GM12801 (cell line): ENCODE data around the gene TWIST2.

Source experiments
- TF ChIP-seq, protein P1 (sequence below): IDR thresholded peaks from one replicate; pipeline ENCODE4 v1.5.1; 2011; ENCODE audit warnings: control low read depth; ENCODE audit not compliant: insufficient read length; ENCODE audit errors: extremely low read depth

The TWIST2 gene

DNA sequence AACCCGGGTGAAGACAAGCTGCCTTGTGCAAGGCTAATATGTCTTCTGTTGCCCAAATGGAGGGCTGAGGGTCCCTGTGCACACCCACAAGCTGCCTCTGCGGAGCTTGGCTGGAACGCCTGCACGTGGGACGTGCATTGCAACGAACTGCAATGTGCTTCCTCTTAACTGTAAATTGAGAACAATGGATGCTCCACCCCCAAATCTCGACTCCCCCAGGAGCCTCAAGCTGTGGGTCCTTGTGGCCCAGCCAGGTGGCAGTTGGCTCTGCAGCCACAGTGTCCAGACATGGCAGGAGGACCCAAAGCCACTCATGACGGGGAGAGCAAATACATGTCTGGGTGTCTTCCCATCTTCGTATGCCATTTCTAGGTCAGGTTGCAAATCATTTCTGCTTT lies 90.1 kb downstream of the TWIST2 start:
- TF ChIP-seq, protein P1, sequence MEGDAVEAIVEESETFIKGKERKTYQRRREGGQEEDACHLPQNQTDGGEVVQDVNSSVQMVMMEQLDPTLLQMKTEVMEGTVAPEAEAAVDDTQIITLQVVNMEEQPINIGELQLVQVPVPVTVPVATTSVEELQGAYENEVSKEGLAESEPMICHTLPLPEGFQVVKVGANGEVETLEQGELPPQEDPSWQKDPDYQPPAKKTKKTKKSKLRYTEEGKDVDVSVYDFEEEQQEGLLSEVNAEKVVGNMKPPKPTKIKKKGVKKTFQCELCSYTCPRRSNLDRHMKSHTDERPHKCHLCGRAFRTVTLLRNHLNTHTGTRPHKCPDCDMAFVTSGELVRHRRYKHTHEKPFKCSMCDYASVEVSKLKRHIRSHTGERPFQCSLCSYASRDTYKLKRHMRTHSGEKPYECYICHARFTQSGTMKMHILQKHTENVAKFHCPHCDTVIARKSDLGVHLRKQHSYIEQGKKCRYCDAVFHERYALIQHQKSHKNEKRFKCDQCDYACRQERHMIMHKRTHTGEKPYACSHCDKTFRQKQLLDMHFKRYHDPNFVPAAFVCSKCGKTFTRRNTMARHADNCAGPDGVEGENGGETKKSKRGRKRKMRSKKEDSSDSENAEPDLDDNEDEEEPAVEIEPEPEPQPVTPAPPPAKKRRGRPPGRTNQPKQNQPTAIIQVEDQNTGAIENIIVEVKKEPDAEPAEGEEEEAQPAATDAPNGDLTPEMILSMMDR: no peak

DNA sequence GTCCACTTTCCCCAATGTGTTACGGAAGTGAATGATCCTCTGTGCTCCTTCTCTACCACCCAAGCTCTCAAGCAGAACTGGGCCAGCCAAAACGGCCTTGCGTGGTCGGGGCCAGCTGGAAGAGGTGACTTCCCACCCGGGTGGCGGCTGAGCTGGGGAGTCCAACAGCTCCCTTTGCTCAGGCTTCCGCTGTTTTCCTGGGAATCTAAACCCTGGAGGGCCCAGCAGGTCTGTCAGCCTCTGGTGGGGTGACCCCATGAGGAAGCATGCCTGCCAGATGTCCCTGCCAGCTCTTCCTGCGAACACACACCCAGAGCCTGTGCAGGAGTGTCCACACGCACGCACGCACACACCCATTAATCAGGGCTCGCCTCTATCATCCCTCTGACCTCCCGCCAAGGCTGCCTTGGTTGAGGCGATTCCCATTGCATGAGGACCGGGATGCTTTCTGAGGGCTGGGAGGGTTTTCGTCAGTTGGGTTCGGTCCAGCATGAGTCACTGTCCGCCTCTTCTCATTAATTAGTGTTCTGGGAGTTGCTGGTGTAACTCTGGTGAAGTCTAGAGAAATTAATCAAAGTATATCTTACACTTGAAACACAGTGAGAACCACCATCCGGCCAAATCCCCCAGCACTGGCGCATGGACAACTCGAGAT lies 90.6 kb downstream of the TWIST2 start:
- TF ChIP-seq, protein P1: no peak

DNA sequence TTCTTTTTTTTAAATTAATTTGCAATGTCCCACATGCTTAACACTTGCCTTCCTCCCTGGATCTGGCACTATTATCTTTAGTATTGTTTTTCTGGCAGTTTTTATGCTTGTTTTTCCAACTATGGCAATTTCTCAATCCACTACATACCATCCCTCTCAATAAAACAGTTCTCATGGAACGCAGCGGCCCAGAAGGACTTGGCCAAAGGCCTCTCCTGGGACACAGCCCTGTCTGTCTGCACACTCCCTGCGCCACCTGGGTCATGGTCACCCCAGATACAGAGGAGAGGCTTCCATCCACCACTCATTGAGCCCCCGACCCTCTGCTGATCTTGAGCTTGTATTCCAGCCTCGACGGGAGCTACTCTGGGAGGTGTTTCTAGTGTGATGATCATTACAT lies 91.2 kb downstream of the TWIST2 start:
- TF ChIP-seq, protein P1: no peak

DNA sequence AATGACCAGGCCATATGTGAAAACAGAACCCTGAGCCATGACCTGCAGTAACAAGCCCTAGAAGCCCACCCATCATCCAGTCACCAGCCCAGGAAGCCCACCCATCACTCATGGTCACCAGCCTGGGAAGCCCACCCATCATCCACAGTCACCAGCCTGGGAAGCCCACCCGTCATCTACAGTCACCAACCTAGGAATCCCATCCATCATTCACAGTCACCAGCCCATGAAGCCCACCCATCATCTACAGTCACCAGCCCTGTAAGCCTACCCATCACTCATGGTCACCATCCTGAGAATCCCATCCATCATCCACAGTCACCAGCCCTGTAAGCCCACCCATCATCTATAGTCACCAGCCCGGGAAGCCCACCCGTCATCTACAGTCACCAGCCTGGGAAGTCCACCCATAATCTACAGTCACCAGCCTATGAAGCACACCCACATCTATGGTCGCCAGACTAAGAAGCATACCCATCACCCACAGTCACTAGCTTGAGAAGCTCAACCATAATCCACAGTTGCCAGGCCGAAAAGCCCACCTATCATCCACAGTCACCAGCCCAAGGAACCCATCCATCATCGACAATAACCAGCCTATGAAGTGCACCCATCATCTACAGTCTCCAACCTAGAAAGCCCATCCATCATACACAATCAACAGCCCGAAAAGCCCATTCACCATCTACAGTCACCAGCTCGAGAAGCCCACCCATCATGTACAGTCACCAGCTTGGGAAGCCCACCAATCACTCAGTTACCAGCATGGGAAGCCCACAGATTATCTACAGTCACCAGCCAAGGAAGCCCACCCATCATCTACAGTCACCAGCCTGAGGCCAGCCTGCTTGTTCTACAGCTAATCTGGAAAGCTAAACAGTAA lies 91.9 kb downstream of the TWIST2 start:
- TF ChIP-seq, protein P1: no peak

DNA sequence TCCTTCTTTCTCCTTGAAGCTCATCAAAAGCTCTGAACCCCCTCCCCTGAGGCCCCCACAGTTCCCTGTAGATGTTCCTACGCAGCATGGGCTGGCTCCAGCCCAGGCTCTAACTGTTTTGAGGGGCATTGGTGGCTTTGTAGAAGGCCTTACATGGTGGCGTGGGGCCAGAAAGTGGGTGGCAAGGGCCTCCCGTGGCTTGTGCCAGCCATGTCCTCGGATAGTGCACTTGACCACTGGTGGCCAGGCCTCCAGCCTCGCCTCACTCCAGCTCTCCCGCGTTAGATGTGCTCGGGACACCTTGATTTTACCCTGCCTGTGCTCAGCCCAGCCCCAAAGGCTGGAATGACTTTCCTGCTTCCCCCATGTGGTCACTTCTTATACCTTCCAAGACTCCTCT lies 92.9 kb downstream of the TWIST2 start:
- TF ChIP-seq, protein P1: no peak

DNA sequence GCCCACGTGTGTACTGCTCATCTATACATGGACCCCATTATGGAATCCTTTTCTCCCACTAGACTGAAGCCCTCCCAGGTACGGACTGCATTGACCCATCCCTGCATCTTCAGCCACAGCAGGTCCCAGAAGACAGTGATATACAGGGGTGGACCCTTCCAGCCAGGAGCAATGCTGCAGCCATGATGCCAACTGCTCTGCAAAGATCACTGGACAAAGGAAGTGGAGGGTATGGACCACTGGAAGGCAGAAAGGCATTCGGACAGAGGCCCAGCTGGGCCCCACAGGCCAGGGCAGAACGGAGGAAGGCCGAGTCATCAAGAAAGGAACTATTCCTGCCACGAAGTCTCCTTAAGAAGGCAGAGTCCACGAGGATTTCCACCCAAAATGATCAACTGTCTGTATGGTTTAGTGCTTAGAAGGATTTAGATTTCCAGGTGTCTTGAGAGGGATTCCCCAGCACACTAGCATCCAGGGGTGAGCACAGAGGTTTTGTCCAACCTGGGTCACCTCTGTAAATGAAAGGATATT lies 93.4 kb downstream of the TWIST2 start:
- TF ChIP-seq, protein P1: no peak

DNA sequence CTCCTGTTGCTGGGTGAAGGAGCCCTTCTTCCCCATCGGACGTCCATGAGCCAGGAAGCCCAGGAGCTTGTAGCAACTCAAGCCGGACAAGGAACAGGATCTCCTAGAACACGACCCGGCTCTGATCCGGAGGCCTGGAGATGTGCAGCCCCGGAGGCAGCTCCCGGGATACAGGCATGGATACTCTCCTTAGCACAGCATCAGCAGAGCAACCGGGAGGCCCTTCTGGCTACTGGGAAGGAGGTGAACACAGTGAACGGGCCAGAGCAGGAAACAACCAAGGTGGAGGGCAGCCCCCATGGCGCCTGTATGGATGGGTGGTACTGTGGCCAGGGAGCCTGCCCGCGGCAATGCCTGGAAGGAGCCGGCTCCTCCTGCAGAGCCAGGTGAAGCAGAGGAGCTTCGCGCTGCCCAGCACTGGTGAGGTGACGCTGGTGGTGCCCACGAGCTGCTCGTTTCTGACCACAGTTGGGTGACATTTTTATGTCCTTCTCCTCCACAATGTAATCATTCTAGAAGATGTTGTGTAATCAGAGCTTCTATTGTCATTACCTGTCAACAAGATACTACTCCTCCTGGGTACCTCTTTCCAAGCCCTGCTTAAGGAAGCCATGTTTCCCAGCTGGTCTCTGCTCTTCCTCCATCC lies 94.3 kb downstream of the TWIST2 start:
- TF ChIP-seq, protein P1: no peak
